Glomerular visceral epithelial cell (primary cell): ENCODE results near the gene TUBB1.
"Not testable (repeated sequence)": the region's sequence is repeated elsewhere in the genome, so short reads cannot be mapped to it uniquely, and the experiment has no call there.

Experiments
- DNase-seq: peaks from one replicate; pipeline ENCODE4 v3.0.0-alpha.2; 2016; ENCODE audit errors: extremely low spot score

TUBB1 gene

DNA sequence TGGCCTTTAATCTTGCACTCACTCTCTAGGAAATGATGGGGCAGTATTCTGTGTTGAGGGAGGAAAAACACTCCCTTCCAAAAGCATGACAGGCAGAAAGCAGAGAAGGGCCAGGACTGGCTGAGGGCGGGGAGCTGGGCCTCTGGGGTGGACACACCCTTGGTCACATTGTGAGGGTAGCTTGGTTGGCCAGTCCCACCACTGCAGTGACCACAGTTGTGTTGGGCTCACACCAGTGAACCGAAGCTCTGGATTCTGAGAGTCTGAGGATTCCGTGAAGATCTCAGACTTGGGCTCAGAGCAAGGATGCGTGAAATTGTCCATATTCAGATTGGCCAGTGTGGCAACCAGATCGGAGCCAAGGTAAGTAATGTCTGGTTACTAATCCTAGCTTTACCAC, at the start of gene TUBB1:
Gene TUBB1, plus strand, starts transcription at position 213 of the 400 bp plus-strand sequence. Its CDS starts 94 bp downstream, at position 307.
- DNase-seq: peak; percentile 79

DNA sequence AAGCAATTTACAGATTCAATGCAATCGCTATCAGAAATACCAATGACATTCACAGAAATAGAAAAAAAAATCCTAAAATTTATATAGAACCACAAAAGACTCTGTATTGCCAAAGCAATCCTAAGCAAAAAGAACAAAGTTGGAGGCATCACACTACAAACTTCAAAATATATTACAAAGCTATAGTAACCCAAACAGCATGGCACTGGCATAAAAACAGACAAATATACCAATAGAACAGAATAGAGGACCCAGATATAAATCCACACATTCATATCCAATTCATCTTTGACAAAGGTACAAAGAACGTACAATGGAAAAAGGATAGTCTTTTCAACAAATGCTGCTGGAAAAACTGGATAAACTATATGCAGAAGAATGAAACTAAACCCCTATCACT, 49.8 kb upstream of the TUBB1 start:
- no peak for DNase-seq

DNA sequence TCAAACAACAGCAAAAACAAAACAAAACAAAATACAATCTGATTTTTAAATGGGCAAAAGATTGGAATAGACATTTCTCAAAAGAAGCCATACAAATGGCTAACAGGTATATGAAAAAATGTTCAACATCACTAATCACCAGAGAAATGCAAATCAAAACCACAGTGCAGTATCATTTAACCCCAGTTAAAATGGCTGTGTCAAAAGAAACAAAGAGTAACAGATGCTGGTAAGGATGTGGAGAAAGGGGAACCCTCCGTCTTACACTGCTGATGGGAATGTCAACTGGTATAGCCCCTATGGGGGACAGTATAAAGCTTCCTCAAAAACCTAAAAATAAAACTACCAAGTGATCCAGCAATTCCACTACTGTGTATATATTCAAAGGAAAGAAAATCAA, 49.1 kb upstream of the TUBB1 start:
- no peak for DNase-seq

DNA sequence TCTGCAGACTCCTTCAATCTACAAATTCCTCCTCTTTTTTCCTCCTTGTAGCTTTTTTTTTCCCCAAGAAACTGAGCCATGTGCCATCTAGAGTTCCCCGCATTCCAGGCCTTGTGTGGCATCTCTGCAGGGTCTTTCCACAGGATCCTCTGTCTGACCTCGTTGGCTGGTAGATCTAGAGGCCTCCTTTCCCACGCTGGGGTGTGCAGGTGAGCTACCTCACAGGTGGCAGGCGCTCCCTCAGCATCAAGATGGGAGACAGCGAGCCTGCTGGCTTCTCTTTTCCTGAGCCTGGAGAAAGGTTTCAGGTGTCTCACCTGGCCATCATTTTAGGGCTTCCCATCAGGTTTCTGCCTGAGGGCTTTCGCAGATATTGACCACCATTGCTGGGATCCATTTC, 47.8 kb upstream of the TUBB1 start:
- DNase-seq: no peak

DNA sequence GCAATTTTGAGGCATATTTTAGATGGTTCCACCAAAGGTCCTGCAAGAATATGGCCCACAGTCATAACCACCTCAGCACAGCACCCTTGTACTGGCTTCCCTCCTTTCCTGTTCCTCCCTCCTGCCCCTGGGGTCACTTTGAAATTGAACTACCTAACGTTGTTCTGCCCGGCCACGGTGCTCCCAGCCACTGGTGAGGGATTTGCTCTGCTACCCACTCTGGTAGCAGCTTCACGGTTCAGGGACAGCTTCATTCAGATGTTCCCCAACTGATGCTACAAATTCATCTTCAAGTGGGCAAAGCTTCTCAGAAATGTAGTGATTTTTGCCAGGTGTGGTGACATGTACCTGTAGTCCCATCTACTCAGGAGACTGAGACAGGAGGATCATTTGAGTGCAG, 46.0 kb upstream of the TUBB1 start:
- DNase-seq: no peak

DNA sequence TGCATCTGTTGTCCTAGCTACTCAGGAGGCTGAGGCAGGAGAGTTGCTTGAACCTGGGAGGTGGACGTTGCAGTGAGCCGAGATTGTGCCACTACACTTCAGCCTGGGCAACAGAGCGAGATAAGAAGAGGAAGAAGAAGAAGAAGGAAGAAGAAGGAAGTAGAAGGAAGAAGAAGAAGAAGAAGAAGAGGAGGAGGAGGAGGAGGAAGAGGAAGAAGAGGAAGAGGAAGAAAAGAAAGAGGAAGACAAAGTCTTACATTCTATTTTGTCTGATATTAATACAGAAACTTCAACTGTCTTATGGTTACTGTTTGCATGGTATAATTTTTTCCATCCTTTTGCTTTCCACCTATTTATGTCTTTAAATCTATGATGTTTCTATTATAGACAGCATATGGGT, 45.4 kb upstream of the TUBB1 start:
- DNase-seq: no peak

DNA sequence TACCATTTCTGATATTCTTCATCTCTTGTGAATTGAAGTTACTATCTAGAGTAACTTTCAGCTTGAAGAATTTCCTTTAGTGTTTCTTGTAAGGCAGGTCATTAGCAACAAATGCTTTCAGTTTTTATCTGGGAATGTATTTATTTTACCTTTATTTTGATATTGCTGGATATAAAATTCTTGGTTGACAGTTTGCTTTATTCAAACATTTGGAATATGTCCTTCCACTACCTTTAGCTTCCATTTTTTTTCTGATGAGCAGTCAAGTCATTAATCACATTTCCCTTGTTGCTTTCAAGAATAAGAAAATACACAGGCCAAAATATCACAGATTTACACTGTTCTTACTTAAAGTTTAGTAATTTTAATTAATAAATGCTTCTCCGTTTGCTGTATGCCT, 43.9 kb upstream of the TUBB1 start:
- no peak for DNase-seq

DNA sequence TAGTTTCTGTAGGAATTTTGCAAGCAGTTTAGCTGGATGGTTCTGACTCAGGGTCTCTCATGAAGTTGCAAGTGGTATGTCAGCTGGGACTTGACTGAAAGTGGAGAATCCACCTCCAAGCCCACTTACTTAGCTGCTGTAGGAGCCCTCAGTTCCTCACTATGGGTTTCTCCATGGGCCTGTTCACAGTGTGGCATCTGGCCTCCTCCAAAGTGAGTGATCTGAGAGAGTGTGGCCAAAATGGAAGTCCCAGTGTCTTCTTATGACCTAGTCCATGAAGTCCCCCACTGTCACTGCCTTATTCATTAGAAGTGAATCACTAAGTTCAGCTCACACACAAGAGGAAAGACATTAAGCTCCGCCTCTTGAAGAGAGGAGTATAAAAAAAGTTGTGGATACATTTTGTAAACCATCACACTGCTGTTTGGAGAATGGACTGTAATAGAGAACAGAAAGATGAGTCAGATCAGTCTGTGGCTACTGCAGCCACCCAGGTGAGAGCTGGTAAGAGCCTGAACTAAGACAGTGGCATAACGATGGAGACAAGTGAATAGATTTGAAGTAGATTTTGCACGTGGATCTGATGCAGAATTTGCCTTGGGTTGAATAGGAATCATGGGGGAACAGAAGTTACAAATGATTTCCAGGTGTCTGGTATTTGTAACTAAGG, 43.0 kb upstream of the TUBB1 start:
- DNase-seq: no peak

DNA sequence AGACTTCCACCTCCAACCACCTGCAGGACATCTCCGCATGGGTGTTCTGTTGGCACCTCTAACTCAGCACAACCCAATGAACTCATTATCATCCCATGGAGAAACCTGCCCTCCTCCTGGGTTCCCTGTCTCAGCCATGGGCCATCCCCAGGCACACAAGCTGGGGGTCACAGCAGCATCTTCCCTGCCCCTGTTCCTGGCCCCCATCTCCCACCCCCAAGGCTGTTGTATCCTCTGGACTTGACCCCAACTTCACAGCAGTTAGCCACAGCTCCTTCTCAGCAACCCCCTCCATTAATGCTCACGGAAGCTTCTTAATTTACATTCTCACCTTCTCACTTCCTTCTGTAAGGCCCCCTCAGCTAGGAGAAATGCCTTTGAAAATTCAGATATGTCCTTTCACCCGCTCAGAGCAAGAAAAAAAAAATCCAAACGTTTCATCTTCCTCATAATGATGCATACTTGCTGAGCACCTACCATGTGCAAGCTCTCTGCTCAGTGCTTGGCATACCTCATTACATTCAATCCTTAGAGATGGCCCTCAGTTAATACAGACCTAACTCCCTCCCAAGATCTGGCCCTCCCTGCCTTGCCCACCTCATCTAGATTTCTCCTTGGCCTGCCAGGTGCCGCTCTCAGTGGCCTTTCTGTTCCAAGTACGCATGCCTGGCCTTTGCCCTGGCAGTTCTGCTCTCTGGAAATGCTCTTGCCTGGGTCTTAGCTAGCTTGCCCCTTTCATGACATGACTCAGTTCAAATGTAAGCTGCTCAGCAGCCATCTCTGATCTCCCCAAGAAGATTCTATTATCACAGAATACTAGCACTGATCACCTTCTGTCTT, 40.7 kb upstream of the TUBB1 start:
- DNase-seq: no peak

DNA sequence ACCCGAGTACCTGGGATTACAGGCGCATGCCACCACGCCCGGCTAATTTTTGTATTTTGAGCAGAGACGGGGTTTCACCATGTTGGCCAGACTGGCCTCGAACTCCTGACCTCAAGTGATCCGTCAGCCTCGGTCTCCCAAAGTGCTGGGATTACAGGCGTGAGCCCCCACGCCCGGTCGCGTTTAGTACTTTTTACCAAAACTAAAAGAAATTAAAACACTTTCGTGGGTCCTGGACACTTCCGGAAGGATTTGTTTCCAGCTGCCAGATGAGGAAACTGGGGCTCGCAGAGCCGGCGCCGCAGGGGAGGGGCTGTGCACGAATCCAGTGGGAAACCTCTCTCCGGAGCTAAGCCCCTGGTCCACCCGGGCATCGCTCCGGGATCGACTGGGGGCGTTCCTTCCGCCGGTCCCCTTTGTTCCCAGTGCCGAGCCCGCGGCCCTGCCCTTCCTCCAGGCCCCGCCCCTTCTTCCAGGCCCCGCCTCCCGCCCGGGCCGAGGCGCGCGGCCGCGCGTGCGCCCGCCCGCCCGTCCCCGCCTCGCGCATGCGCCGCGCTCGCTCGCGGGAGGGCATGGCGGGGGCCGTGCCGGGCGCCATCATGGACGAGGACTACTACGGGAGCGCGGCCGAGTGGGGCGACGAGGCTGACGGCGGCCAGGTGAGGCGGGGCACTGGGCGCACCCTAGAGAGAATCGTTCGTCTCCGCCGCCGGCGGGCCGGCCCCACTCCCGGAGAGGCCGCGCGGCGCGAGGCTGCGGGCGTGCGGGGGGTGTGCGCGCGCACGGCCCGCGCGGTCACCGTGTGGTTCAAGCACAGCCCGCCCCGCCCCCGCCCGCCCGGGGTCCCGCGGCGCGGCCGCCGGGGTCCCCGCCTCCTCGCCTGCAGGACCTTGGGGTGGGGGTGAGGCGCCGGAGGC, 38.3 kb upstream of the TUBB1 start, which contains the start of gene NELFCD:
Gene NELFCD, plus strand, starts transcription at position 546 of the 917 bp plus-strand sequence. Its CDS starts 54 bp downstream, at position 600.
- DNase-seq: peak; percentile 94

DNA sequence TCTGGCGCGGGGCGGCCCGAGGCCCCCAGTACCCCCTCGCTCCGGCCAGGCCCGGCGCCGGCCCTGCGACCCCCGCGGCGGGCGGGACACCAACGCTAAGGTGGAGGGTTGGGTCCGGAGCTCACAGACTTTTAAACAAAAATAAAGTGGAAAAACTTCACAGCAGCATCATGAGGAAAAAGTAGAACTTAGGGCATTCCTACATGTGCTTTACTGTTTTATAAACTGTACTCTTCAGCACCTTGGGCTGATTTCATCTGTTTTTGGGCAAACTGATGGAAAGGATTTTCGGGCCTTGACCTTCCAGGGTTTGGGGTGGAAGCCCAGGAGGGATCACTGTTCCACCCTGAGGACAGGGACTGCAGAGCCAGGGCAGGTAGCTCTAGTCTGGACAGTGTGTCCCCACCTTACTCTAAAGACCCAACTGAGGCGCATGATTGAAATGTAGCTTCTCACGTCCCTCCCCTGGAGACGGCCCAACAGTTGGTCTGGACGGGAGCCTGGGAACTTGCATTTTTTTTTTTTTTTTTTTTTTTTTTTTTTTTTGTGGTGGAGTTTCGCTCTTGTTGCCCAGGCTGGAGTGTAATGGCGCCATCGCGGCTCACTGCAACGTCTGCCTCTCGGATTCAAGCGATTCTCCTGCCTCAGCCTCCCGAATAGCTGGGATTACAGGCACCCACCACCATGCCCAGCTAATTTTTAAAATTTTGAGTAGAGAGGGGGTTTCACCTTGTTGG, 37.4 kb upstream of the TUBB1 start:
- DNase-seq: no peak

DNA sequence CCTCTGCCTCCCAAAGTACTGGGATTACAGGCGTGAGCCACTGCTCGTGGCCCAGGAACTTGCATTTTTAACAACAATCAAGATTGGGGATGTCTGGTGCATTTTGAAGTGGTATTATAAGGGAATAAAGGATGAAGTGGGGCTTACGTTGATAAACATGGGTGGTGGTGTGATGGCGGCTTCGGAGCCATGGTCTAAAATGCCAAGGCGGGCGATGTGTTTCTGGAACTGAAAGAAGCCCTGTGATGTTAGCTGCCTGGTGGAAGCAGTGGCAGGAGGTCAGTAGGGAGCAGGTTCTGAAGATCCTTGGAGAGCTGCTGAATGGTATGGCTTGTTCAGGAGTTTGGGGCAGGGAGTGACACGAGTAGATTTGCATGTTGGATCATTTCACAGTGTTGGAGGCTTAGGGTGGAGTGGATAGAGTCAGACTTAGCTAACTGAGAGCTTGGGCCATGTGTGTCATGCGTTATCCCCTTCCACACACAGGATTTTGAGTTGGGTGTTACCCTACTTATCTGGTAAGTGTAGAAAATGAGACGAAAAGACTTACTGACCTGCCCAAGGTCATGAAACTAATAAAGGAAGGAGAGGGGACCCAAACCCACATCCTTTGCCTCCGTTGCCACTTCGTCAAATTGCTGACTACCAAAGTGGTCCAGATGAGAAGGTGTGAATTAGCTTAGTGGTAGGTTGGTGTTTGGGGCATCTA, 36.7 kb upstream of the TUBB1 start:
- no peak for DNase-seq

DNA sequence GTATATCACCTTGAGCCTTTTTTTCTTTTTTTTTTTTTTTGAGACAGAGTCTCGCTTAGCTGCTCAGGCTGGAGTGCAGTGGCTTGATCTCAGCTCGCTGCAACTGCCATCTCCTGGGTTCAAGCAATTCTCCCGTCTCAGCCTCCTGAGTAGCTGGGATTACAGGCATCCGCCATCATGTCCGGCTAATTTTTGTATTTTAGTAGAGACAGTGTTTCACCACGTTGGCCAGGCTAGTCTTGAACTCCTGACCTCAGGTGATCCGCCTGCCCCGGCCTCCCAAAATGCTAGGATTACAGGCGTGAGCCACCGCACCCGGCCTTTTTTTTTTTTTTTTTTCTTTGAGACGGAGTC, 36.1 kb upstream of the TUBB1 start:
- DNase-seq: not testable (repeated sequence)

DNA sequence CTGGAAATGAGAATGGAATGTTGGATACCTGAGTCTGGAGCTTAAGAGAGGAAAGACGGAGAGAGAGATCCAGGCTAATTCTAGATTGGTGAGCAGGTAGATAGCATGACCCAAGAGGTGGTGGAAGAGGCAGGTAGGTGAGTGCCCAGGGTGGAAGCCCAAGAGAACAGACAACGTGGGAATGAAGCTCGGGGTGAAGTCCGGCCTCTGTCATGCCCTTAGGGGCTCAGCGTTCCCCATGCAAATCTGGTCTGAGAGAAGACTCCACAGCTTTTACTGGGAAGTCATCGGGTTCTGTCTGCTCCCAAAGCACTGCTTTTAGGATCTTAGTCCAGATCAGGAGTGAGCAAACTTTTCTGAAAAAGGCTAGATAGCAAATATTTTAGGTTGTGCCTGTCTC, 34.5 kb upstream of the TUBB1 start:
- DNase-seq: no peak

DNA sequence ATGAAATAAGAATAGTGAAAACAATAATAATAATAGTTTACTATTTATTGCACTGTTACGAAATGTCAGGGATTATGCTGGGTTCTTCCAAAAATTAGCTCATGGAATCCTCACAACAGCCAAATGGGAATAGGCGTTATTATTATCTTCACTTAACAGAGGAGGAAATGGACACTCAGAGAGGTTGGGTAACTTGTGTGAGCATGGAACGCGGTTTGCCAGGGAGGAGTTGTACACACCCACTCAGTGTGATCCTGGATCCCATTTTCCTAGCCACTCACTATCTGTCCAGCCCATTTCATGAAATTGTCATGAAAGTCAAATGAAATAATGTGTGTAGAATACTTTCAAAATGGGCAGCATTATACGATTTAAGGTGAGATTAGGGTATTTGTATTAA, 33.6 kb upstream of the TUBB1 start:
- no peak for DNase-seq

DNA sequence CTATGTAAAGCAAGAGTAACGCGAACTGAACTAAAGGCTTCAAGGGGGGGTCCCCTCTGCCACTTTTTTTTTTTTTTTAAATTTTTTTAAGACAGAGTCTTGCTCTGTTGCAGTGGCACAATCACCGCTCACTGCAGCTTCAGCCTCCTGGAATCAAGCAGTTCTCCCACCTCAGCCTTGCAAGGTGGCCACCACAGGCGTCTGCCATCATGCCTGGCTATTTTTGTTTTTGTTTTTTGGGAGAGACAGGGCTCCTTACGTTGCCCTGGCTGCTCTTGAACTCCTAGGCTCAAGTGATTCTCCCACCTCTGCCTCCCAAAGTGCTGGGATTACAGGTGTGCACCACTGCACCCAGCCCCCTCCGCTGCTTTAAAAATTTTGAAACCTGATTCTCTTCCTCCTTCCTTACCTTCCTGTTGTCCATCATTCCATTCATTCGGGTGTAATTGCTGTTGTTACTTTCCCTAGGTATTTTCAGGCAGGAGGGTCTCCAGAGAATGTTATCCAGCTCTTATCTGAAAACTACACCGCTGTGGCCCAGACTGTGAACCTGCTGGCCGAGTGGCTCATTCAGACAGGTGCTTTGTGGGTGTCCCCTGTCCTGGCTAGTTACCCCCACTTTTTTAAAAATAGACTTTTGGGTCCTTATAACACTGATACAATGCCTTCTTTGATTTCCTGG, 32.8 kb upstream of the TUBB1 start:
- no peak for DNase-seq

DNA sequence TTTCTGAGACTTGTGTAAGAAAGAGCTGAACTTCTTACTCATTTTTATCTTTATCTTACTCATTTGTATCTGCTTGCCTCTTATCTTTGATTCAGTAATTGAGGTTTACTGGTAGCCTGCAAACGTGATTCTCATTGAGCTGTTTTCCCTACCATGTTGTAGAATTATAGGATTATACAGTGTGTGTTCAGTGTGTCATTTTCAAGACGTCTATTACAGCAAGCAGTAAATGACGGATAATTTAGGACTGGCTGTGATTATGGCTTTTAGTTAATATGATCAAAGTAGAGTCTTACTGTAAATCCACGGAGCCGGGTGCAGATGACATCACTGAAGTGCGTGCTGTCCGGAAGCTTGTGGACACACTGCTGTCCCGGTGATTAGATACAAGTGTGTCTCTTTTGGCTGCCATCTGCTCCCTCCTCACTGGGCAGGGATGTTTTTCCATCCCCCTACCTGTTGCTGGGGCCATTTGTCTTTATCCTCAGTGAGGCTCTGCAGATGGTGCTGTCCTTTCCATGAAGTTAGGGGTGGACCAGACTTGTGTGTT, 32.2 kb upstream of the TUBB1 start:
- no peak for DNase-seq

DNA sequence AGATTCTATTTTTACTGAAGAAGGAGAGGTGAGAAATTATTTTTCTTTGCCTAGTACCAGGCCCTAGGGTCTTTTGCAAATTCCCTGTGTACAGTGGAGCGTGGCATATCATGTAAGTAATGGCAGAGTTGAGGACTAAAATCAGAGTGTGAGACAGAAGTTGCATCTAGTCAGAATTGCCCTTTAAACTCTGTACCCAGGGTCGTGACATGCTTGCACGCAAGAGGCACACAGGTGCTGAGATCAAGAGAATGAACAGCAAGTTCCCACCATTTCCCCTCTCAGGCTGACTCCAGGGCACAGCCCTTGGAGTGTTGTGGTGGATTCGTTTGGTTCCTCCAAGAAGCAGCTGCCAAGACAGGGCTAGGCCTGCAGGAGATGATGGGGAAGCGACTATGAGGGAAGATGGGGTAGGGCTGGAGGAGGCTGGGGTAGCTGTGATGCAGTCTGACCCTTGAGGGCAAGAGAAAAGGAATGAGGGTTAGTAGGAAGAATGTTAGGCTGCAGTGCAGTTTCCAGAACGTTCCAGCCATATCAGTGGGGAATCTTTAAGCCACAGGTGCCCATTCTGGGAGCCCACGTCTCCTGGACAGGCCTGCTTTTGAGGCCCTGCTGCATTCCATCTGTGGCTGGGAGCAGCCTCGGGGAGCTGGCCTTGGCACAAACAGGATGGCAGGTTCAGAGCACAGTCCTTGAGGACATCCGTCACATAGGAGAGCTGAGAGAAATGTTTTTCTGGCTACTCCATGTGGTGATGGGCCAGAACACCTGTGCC, 31.3 kb upstream of the TUBB1 start:
- no peak for DNase-seq

DNA sequence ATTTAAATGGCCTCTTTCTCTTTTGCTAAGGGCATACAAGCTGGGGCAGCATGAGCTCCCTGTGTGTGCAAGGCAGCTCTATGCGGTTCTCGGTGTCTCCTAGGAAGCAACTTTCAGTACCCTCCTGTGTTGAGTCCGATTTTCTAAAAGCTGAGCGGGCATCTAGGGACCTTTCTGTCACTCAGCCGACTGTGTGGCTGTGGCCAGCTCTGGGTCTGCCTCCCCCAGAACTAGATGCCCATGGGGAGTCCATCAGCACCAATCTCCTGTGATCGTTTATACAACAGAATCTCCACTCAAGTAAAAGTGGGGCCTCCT, 30.7 kb upstream of the TUBB1 start:
- DNase-seq: no peak
